Trophoblast cell (in vitro differentiated cells and primary cell): Measurements from ENCODE around the gene CAB39.

ENCODE experiments used
- DNase-seq, 2 donors: peaks; one replicate each; pipeline ENCODE4 v3.0.0-alpha.2; 2016
- H2AFZ ChIP-seq: 2 replicates; pipeline ENCODE4 v1.6.1; 2013; ENCODE audit warnings: low read length, moderate library complexity, mild to moderate bottlenecking; ENCODE audit not compliant: insufficient read depth, poor library complexity
- H2AK5ac ChIP-seq: 2 replicates; pipeline ENCODE4 v1.6.1; 2013; ENCODE audit warnings: mild to moderate bottlenecking, low read length
- H2BK120ac ChIP-seq: 2 replicates; pipeline ENCODE4 v1.6.1; 2013; ENCODE audit warnings: low read length, mild to moderate bottlenecking, moderate library complexity; ENCODE audit not compliant: insufficient read depth, poor library complexity
- H2BK12ac ChIP-seq: 2 replicates; pipeline ENCODE4 v1.6.1; 2013; ENCODE audit warnings: mild to moderate bottlenecking, low read length, moderate library complexity
- H2BK5ac ChIP-seq: 2 replicates; pipeline ENCODE4 v1.6.1; 2013; ENCODE audit warnings: low read length, low read depth, moderate library complexity, mild to moderate bottlenecking; ENCODE audit not compliant: poor library complexity
- H3K14ac ChIP-seq: 2 replicates; pipeline ENCODE4 v1.6.1; 2013; ENCODE audit warnings: mild to moderate bottlenecking, low read length
- H3K18ac ChIP-seq: 2 replicates; pipeline ENCODE4 v1.6.1; 2013; ENCODE audit warnings: mild to moderate bottlenecking, low read length
- H3K23ac ChIP-seq: 2 replicates; pipeline ENCODE4 v1.6.1; 2013; ENCODE audit warnings: low read length
- H3K27ac ChIP-seq: 2 replicates; pipeline ENCODE4 v1.5.1; 2013; ENCODE audit warnings: low read depth, mild to moderate bottlenecking, inconsistent platforms, low read length, moderate library complexity
- H3K27me3 ChIP-seq: 2 replicates; pipeline ENCODE4 v1.6.1; 2013; ENCODE audit warnings: inconsistent platforms, mild to moderate bottlenecking, low read length, moderate library complexity; ENCODE audit not compliant: insufficient read depth
- H3K36me3 ChIP-seq, 2 experiments: 1 replicate in 1 of 2; 2 replicates in 1 of 2; pipeline ENCODE4 v1.6.1; 2013; ENCODE audit warnings: low read length in 2 of 2, mild to moderate bottlenecking in 2 of 2, moderate library complexity in 1 of 2; ENCODE audit not compliant: insufficient read depth in 2 of 2, control insufficient read depth in 1 of 2
- H3K4ac ChIP-seq: 2 replicates; pipeline ENCODE4 v1.6.1; 2013; ENCODE audit warnings: low read depth, mild to moderate bottlenecking, low read length, moderate library complexity
- H3K4me1 ChIP-seq, 2 experiments: 1 replicate in 1 of 2; 2 replicates in 1 of 2; pipeline ENCODE4 v1.6.1; 2013; ENCODE audit warnings: low read length in 2 of 2, mild to moderate bottlenecking in 2 of 2, moderate library complexity in 1 of 2; ENCODE audit not compliant: insufficient read depth in 2 of 2, control insufficient read depth in 1 of 2
- H3K4me2 ChIP-seq: 2 replicates; pipeline ENCODE4 v1.6.1; 2013; ENCODE audit warnings: inconsistent platforms, mild to moderate bottlenecking, low read length, moderate library complexity
- H3K4me3 ChIP-seq: 2 replicates; pipeline ENCODE4 v1.5.1; 2013; ENCODE audit warnings: mild to moderate bottlenecking, low read depth, low read length, inconsistent platforms
- H3K79me1 ChIP-seq: one replicate; pipeline ENCODE4 v1.6.1; 2013; ENCODE audit warnings: low read length
- H3K79me2 ChIP-seq: 2 replicates; pipeline ENCODE4 v1.6.1; 2013; ENCODE audit warnings: low read length, mild to moderate bottlenecking; ENCODE audit not compliant: control insufficient read depth, insufficient read depth, poor library complexity
- H3K9ac ChIP-seq: 2 replicates; pipeline ENCODE4 v1.6.1; 2013; ENCODE audit warnings: mild to moderate bottlenecking, low read length
- H3K9me3 ChIP-seq: 2 replicates; pipeline ENCODE4 v1.6.1; 2013; ENCODE audit warnings: low read depth, mild to moderate bottlenecking, control low read depth, inconsistent platforms, low read length; ENCODE audit not compliant: insufficient read depth
- H4K12ac ChIP-seq: 2 replicates; pipeline ENCODE4 v1.6.1; 2013; ENCODE audit warnings: low read depth, mild to moderate bottlenecking, low read length, moderate library complexity
- H4K8ac ChIP-seq: 2 replicates; pipeline ENCODE4 v1.6.1; 2013; ENCODE audit warnings: low read depth, mild to moderate bottlenecking, low read length, moderate library complexity
- H4K91ac ChIP-seq: one replicate; pipeline ENCODE4 v1.6.1; 2013; ENCODE audit warnings: low read depth, mild to moderate bottlenecking, low read length, moderate library complexity
- WGBS: extraction: QIAGEN DNeasy Blood & Tissue Kit; methylation state at CpG from one replicate; pipeline ENCODE4 v1.1.7; 2013; ENCODE audit warnings: missing lambda C conversion rate; ENCODE audit not compliant: insufficient read length, insufficient coverage; ENCODE audit errors: extremely low coverage; 5-methylcytosine and 5-hydroxymethylcytosine counted together

CAB39 gene

DNA sequence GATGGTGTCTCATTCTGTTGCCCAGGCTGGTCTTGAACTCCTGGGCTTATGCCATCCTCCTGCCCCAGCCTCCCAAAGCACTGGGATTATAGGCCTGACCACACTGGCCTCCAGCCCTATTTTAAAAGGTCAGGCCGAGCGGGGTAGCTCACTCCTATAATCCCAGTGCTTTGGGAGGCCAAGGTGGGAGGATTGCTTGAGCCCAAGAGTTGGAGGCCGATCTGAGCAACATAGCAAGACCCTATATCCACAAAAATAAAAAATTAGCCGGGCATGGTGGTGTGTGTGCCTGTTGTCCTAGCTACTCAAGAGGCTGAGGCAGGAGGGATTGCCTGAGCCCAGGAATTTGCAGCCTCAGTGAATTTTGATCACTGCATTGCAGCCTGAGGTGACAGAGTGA, 3.9 kb downstream of the CAB39 start:
- Histone ChIP-seq H4K8ac (no peak overlapping the region), H3K23ac (no peak overlapping the region), H4K12ac (no peak overlapping the region), H3K36me3 (peaks cover 4 to 6% of the 10 kb centered on the region in 2 experiments), H3K4ac (peak overlapping the region; percentile 99), H3K4me1 (no peaks in the 10 kb centered on the region), H2AFZ (no peak overlapping the region), H2BK5ac (no peak overlapping the region), H3K9me3 (no peaks in the 10 kb centered on the region), H3K9ac (no peak overlapping the region), H2BK120ac (no peak overlapping the region), H4K91ac (no peak overlapping the region), H2AK5ac (no peak overlapping the region), H3K27me3 (no peaks in the 10 kb centered on the region), H3K14ac (no peak overlapping the region), H3K79me1 (peaks cover 13% of the 10 kb centered on the region), H2BK12ac (no peak overlapping the region), H3K27ac (no peak overlapping the region), H3K18ac (no peak overlapping the region), H3K4me3 (no peak overlapping the region), H3K79me2 (peaks cover 18% of the 10 kb centered on the region), H3K4me2 (no peak overlapping the region)
- WGBS, result no CpG with 5 or more reads among the region's 4 CpGs
- no peak for DNase-seq

DNA sequence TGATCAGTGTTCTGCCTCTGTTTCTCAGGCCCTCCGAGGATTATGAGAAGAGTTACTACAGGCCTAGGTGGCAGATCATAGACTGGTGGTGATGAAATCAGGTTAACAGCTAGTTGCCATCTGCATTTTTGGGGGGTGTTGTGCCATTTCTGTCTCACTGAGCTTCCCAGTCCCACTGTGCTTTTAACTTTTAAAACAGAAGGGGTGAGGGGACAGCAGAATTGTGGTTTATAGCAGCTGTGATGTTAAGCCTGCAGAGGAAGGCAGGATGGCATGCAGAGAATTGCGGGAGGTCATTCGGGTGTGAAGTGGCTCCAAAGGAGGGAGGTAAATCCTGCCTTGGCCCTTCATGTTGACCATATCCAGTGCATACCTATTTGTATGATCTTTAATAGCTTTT, 5.0 kb downstream of the CAB39 start:
- peak overlapping the region; percentile 16 for H3K4ac ChIP-seq
- DNase-seq, result no peak
- H3K36me3 ChIP-seq, result peaks cover 4 to 6% of the 10 kb centered on the region in 2 experiments
- no peak overlapping the region for H3K27ac ChIP-seq
- no peak overlapping the region for H2BK12ac ChIP-seq
- H3K4me1 ChIP-seq, result no peaks in the 10 kb centered on the region
- H3K4me2 ChIP-seq, result no peak overlapping the region
- H3K23ac ChIP-seq, result peak overlapping the region; percentile 98
- H2AK5ac ChIP-seq, result no peak overlapping the region
- H3K27me3 ChIP-seq, result no peaks in the 10 kb centered on the region
- no peak overlapping the region for H3K4me3 ChIP-seq
- H3K14ac ChIP-seq, result no peak overlapping the region
- H3K18ac ChIP-seq, result no peak overlapping the region
- H4K12ac ChIP-seq, result no peak overlapping the region
- H2AFZ ChIP-seq, result no peak overlapping the region
- no peak overlapping the region for H4K8ac ChIP-seq
- no peak overlapping the region for H2BK120ac ChIP-seq
- H3K79me1 ChIP-seq, result peaks cover 10% of the 10 kb centered on the region
- H2BK5ac ChIP-seq, result no peak overlapping the region
- H3K9ac ChIP-seq, result no peak overlapping the region
- peaks cover 18% of the 10 kb centered on the region for H3K79me2 ChIP-seq
- H4K91ac ChIP-seq, result no peak overlapping the region
- WGBS, result no CpG with 5 or more reads among the region's 3 CpGs
- H3K9me3 ChIP-seq, result no peaks in the 10 kb centered on the region

DNA sequence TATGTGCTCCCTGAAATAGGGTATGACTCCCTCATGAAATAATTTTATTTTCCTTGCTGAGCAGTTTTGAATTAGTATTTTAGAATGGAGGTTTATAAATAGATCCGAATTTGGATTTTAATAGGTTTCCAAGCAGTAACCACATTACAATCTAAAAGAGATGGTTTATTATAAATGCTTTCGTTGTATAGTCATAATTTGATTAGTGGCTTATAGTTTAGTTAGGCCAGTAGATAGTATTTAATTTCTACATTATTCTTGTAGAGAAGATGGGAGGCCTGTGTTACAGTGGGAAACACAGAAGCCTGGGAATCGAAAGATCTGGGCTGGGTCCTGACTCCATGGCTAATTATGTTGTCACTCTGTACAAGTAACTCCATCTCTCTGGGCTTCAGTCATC, 6.7 kb downstream of the CAB39 start:
- H2BK5ac ChIP-seq, result no peak overlapping the region
- no peak overlapping the region for H3K4me3 ChIP-seq
- WGBS, result no CpG with 5 or more reads among the region's 3 CpGs

DNA sequence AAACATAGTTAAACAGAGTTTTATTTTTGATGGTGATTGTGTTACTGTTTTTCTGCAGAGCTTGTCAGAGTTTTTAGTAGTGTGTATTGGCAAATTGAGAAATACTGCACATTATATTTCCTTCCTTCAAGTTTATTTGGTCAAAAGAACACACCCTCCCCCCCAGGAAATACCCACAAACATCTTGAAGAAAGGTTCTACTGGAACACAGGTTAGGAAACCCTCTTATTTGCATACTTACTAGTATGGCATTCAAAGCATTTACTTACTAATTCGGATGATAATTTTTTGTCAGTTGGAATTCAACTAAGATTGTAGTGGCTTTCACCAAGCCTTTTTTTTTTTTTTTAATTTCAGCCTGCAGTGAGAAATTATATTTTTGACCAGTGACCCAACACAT, 9.1 kb downstream of the CAB39 start:
- H3K14ac ChIP-seq, result no peak overlapping the region
- H3K9me3 ChIP-seq, result no peaks in the 10 kb centered on the region
- H3K27me3 ChIP-seq, result no peaks in the 10 kb centered on the region
- no peak overlapping the region for H3K4me2 ChIP-seq
- H3K4me1 ChIP-seq, result no peaks in the 10 kb centered on the region
- H4K91ac ChIP-seq, result no peak overlapping the region
- no peak overlapping the region for H2AFZ ChIP-seq
- peak in 1 of 2 donors; percentile 27 for DNase-seq
- H2AK5ac ChIP-seq, result no peak overlapping the region
- H3K27ac ChIP-seq, result no peak overlapping the region
- H4K12ac ChIP-seq, result no peak overlapping the region
- no CpG with 5 or more reads among the region's 1 CpG for WGBS
- H3K79me2 ChIP-seq, result peaks cover under 1% of the 10 kb centered on the region
- H3K36me3 ChIP-seq, result peaks cover 8 to 11% of the 10 kb centered on the region in 2 experiments
- H3K9ac ChIP-seq, result no peak overlapping the region
- H2BK120ac ChIP-seq, result no peak overlapping the region
- H3K23ac ChIP-seq, result no peak overlapping the region
- no peak overlapping the region for H2BK5ac ChIP-seq
- no peak overlapping the region for H3K4me3 ChIP-seq
- H3K4ac ChIP-seq, result no peak overlapping the region
- no peak overlapping the region for H3K18ac ChIP-seq
- H3K79me1 ChIP-seq, result no peaks in the 10 kb centered on the region
- no peak overlapping the region for H4K8ac ChIP-seq
- no peak overlapping the region for H2BK12ac ChIP-seq

More for the DNA sequence above, 6.7 kb downstream of the CAB39 start:
- H4K12ac ChIP-seq, result no peak overlapping the region
- peak overlapping the region; percentile 83 for H3K4ac ChIP-seq
- H2BK120ac ChIP-seq, result no peak overlapping the region
- no peaks in the 10 kb centered on the region for H3K27me3 ChIP-seq
- H3K79me2 ChIP-seq, result peaks cover 6% of the 10 kb centered on the region
- H3K14ac ChIP-seq, result no peak overlapping the region
- H3K79me1 ChIP-seq, result no peaks in the 10 kb centered on the region
- H2AK5ac ChIP-seq, result no peak overlapping the region
- no peak overlapping the region for H3K27ac ChIP-seq
- no peak overlapping the region for H3K4me2 ChIP-seq
- peaks cover 8 to 11% of the 10 kb centered on the region in 2 experiments for H3K36me3 ChIP-seq
- H3K9me3 ChIP-seq, result no peaks in the 10 kb centered on the region
- H3K9ac ChIP-seq, result no peak overlapping the region
- no peak overlapping the region for H3K23ac ChIP-seq
- H4K8ac ChIP-seq, result no peak overlapping the region
- H2AFZ ChIP-seq, result no peak overlapping the region
- H3K18ac ChIP-seq, result no peak overlapping the region
- no peak for DNase-seq
- H2BK12ac ChIP-seq, result no peak overlapping the region
- no peaks in the 10 kb centered on the region for H3K4me1 ChIP-seq
- no peak overlapping the region for H4K91ac ChIP-seq
